Body of pancreas (tissue), 4 donors: ENCODE data around the gene DUOX2.

Source experiments
- POLR2A ChIP-seq, 3 donors: fragments of 450-650 bp; IDR thresholded peaks; one replicate each; pipeline ENCODE4 v1.6.1; 2016; ENCODE audit warnings: antibody characterized with exemption in 3 of 3, mild to moderate bottlenecking in 2 of 3
- TF ChIP-seq, protein P1 (sequence below), 7 experiments: fragments of 450-650 bp in 4 of 7; fragments of 200-600 bp in 3 of 7; sonication (generic) in 3 of 7; IDR thresholded peaks; one replicate each; pipeline ENCODE4 v1.5.1; 2016 to 2019; ENCODE audit warnings: antibody characterized with exemption in 7 of 7

DNA sequence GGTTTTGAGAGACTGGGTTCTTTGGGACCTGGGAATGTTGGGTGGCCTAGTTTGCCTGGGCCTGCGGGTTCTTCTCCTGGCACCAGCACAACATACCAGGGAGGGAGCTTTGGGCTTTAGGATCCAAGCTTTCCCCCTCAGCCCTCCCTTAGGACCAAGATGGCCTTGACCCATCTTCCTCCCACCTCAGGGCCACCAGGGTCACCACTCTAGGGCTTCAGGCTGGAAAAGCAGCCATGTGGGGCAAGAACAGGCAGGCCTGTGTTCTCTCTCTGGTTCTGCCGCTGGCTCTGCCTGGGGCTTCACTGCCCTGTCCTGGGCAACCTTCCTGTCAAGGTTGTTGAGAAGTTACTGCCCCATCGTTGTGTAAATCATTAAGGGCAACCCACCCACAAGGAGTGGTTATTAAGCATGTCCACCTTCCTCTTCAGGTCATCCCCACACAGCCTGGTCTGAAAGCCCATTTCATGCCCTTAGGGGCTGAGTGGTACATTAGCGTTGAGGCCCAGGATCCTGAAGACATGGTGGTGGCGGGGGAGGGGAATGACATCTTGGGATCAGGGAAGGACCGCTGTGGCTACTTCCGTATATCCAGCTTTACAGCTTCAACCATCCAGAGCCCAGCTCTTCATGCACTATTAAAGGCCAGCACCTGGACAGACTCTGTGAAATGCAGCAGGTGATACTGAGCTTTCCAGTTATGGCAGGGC lies 16.5 kb upstream of the DUOX2 start:
- TF ChIP-seq POLR2A (IDR thresholded peaks at IDR 0.05), result no peak
- TF ChIP-seq, protein P1, sequence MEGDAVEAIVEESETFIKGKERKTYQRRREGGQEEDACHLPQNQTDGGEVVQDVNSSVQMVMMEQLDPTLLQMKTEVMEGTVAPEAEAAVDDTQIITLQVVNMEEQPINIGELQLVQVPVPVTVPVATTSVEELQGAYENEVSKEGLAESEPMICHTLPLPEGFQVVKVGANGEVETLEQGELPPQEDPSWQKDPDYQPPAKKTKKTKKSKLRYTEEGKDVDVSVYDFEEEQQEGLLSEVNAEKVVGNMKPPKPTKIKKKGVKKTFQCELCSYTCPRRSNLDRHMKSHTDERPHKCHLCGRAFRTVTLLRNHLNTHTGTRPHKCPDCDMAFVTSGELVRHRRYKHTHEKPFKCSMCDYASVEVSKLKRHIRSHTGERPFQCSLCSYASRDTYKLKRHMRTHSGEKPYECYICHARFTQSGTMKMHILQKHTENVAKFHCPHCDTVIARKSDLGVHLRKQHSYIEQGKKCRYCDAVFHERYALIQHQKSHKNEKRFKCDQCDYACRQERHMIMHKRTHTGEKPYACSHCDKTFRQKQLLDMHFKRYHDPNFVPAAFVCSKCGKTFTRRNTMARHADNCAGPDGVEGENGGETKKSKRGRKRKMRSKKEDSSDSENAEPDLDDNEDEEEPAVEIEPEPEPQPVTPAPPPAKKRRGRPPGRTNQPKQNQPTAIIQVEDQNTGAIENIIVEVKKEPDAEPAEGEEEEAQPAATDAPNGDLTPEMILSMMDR (IDR thresholded peaks at IDR 0.05), result no peak
